NCI-H1092 treated with DMSO at 0.1 percent for 48 hours (cell line): Measurements from ENCODE around the gene SEC14L6.
"Not testable (repeated sequence)": the region's sequence is repeated elsewhere in the genome, so short reads cannot be mapped to it uniquely, and the experiment has no call there.

Source experiments
- DNase-seq: peaks from one replicate; lab custom pipeline; 2025; lab: John Stamatoyannopoulos, UW

Gene SEC14L6

GRCh38 chr22:30566125-30566524 lies 19.6 kb upstream of the SEC14L6 start:
- DNase-seq, result no peak

GRCh38 chr22:30565341-30565740 lies 18.8 kb upstream of the SEC14L6 start:
- no peak for DNase-seq

- no peak for DNase-seq
Observed at GRCh38 chr22:30564761-30565119, 18.2 kb upstream of the SEC14L6 start.

- DNase-seq, result no peak
Observed at GRCh38 chr22:30564045-30564760, 17.7 kb upstream of the SEC14L6 start.

- no peak for DNase-seq
Observed at GRCh38 chr22:30562366-30562765, 15.8 kb upstream of the SEC14L6 start.

GRCh38 chr22:30561402-30562189 lies 15.1 kb upstream of the SEC14L6 start:
- DNase-seq, result no peak

- not testable (repeated sequence) for DNase-seq
Observed at GRCh38 chr22:30560643-30561202, 14.2 kb upstream of the SEC14L6 start.

GRCh38 chr22:30559889-30560288 lies 13.3 kb upstream of the SEC14L6 start:
- DNase-seq, result no peak

- DNase-seq, result no peak
Observed at GRCh38 chr22:30557243-30557642, 10.7 kb upstream of the SEC14L6 start.

- no peak for DNase-seq
Observed at GRCh38 chr22:30556388-30556787, 9.8 kb upstream of the SEC14L6 start.

- no peak for DNase-seq
Observed at GRCh38 chr22:30555282-30556210, 9.0 kb upstream of the SEC14L6 start.

- DNase-seq, result no peak
Observed at GRCh38 chr22:30553971-30554370, 7.4 kb upstream of the SEC14L6 start.

GRCh38 chr22:30552719-30553118 lies 6.2 kb upstream of the SEC14L6 start:
- DNase-seq, result no peak

GRCh38 chr22:30551813-30552212 lies 5.3 kb upstream of the SEC14L6 start:
- DNase-seq, result not testable (repeated sequence)

GRCh38 chr22:30547188-30547587 lies 647 bp upstream of the SEC14L6 start:
- no peak for DNase-seq

GRCh38 chr22:30542811-30543188 lies 3.7 kb downstream of the SEC14L6 start:
- no peak for DNase-seq

GRCh38 chr22:30541961-30542810 lies 4.4 kb downstream of the SEC14L6 start:
- no peak for DNase-seq

- not testable (repeated sequence) for DNase-seq
Observed at GRCh38 chr22:30541511-30541910, 5.0 kb downstream of the SEC14L6 start.

- no peak for DNase-seq
Observed at GRCh38 chr22:30539368-30539767, 7.2 kb downstream of the SEC14L6 start.

GRCh38 chr22:30538280-30538679 lies 8.3 kb downstream of the SEC14L6 start:
- DNase-seq, result no peak

GRCh38 chr22:30537083-30537731 lies 9.3 kb downstream of the SEC14L6 start:
- DNase-seq, result no peak
